Coronary artery (tissue), 2 donors: ENCODE results near the gene CETP.
"Not testable (repeated sequence)": the region's sequence is repeated elsewhere in the genome, so short reads cannot be mapped to it uniquely, and the experiment has no call there.

Source experiments
- DNase-seq: peaks from one replicate; pipeline ENCODE4 v3.0.0-alpha.2; 2017; ENCODE audit warnings: low spot score
- H3K27ac ChIP-seq, 2 donors: fragments of 200-600 bp; sonication (generic); one replicate each; pipeline ENCODE4 v1.5.1; 2016 to 2019
- H3K4me3 ChIP-seq: fragments of 200-600 bp; sonication (generic); 2 replicates; pipeline ENCODE4 v1.5.1; 2016; ENCODE audit warnings: mild to moderate bottlenecking, moderate library complexity
- TF ChIP-seq, protein P1 (sequence below): fragments of 200-600 bp; sonication (generic); IDR thresholded peaks from one replicate; pipeline ENCODE4 v1.5.1; 2019; ENCODE audit warnings: antibody characterized with exemption

CETP gene

DNA sequence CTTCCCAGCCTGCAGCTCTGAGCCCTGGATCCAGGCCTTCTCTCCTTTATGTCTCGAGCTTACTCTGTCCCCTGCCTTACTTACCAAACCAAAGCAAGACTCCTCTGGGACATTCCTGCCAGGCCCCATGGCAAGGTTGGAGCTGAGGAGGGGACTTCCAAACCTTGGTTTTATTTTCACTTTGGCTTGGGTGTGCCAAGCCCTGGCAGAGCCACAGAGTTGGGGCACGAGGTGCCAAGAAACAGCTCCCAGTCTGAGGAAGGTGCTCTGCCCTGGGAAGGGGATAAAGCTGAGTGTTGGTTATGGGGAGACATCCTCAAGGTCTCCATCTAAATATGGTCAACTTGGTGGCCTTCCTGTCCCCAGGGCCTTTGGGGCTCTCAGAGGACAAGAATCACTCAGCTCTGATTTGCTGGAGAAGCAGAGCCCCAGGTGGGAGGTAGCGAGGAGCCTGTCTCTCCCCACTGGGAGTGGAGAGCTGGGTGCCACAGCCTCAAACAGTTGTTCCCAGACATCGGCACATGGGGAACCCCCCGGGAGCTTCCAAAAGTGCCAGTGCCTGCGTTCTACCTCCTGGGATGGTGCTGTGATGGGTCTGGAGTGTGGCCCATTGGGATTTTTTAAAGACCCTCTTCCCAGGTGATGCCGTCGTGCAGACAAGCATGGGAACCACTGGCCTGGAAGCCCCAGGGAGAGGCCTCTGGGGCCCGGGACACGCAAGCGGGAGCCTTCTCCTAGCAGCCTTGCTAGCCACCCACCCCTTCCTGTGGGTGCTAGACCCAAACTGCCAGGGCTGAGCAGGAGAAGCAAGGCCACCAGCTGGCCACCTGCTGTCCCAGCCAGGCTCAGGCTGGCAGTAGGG lies 37.9 kb downstream of the CETP start:
- Histone ChIP-seq H3K27ac (peak overlapping the region; percentile 78 to 87), H3K4me3 (no peak overlapping the region)
- TF ChIP-seq, protein P1, sequence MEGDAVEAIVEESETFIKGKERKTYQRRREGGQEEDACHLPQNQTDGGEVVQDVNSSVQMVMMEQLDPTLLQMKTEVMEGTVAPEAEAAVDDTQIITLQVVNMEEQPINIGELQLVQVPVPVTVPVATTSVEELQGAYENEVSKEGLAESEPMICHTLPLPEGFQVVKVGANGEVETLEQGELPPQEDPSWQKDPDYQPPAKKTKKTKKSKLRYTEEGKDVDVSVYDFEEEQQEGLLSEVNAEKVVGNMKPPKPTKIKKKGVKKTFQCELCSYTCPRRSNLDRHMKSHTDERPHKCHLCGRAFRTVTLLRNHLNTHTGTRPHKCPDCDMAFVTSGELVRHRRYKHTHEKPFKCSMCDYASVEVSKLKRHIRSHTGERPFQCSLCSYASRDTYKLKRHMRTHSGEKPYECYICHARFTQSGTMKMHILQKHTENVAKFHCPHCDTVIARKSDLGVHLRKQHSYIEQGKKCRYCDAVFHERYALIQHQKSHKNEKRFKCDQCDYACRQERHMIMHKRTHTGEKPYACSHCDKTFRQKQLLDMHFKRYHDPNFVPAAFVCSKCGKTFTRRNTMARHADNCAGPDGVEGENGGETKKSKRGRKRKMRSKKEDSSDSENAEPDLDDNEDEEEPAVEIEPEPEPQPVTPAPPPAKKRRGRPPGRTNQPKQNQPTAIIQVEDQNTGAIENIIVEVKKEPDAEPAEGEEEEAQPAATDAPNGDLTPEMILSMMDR: no peak
- DNase-seq: no peak

DNA sequence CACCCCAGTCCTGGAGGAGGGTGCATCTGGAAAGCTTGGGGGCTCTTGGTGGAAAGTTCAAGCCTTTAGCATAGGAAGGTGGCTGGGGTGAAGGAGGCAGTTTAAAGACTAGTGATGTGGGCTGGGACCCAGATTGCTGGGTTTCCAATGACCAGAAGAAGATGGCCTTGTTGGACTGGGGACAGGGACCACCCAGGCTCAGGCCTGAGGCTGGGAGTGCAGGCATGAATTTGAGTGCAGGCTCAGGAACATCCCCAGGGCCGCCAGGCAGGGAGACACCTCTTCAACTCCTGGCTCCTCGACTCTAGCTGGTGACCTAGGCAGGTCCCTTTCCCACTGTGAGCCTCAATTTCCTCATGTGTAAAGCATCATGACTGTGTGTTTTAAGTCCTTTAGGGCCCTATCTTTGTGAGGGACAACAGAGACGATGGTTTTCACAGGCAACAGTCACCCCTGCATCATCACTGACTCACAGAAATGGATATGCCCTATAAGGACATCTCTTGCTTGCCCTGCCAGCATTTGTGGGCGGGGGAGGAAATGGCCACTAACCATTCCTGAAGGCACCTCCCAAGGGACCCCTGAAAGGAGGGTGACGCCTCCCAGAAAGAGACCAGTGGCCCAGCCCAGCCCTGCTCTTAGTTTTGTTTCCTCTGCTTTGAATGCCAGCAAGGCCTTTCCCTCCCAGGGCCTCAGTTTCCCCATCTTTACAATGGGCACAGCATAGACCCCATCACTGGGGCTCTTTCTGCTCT lies 38.7 kb downstream of the CETP start:
- Histone ChIP-seq H3K4me3 (no peak overlapping the region), H3K27ac (peak overlapping the region; percentile 78 to 87)
- DNase-seq: peak; percentile 87
- TF ChIP-seq, protein P1: no peak

DNA sequence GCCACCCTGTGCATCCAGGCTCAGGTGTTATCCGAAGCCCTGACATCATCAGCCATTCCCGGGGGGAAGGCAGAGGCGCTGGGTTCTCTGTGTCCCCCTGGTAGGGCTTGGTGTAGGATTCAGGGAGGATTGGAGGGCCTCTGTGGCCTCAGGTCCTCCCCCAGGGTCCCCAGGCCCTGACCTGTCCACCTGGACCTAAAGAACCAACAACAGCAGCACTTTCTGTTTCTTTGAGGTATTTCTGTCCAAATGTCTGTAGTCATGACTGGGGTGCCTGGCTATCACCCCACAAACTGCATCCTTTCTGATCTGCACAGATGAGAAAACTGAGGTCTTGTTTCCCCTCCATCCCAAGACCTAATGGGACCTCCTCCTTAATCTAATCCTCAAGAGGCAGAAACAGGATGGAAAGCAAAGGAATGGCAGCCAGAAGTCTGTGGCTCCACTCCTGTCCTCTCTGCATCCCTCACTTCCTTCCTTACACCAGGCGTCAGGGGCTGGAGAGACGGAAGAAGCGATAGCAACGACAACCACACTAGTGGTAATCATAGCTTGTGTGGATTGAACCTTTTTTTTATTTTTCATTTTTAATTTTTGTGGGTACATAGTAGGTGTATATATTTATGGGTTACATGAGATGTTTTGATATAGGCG lies 39.4 kb downstream of the CETP start:
- H3K27ac ChIP-seq: peak overlapping the region; percentile 78 to 87
- H3K4me3 ChIP-seq: no peak overlapping the region
- TF ChIP-seq, protein P1: no peak
- DNase-seq: no peak

DNA sequence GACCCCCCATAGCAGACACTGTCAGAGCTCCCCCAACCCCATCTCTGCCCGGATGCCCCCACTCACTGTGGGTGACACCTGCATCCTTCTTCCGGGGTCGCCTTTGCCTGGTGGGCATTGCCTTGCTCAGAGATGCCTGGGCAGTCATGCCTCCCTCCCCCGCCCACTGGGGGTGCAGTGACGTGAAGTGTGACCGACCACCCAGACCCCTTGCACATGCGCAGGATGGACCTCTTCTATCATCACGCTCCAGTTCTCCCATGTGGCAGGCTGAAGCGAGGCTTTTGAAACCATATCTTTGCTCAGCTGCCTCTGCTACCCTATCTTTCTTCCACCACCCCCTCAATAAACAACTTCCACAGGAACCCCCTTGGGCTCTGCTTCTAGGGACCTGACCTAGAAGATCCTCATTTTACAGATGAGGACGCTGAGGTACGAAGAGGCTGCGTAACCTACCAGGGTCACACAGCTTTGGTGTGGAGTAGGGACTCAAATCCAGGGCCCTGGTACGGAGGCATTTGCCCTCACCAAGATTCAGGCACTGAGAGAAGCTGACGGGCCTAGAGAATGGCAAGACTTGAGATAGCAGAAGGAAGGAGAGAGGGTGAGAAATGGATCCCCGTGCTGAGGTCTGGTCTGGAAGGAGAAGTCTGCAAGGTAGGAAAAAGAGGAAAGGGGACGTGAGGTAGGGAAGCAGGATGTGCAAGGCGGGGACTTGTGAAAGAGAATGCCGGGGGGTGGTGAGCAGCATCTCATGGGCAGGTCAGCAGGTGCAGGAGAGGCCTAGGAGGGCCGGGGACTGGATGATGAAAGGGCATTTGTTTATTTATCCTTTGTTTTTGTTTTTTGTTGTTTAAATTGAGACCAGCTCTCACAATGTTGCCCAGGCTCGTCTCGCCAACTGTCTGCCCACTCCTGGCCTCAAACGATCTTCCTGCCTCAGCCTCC lies 42.0 kb downstream of the CETP start:
- Histone ChIP-seq H3K27ac (no peak overlapping the region), H3K4me3 (no peak overlapping the region)
- no peak for DNase-seq
- TF ChIP-seq, protein P1: no peak

DNA sequence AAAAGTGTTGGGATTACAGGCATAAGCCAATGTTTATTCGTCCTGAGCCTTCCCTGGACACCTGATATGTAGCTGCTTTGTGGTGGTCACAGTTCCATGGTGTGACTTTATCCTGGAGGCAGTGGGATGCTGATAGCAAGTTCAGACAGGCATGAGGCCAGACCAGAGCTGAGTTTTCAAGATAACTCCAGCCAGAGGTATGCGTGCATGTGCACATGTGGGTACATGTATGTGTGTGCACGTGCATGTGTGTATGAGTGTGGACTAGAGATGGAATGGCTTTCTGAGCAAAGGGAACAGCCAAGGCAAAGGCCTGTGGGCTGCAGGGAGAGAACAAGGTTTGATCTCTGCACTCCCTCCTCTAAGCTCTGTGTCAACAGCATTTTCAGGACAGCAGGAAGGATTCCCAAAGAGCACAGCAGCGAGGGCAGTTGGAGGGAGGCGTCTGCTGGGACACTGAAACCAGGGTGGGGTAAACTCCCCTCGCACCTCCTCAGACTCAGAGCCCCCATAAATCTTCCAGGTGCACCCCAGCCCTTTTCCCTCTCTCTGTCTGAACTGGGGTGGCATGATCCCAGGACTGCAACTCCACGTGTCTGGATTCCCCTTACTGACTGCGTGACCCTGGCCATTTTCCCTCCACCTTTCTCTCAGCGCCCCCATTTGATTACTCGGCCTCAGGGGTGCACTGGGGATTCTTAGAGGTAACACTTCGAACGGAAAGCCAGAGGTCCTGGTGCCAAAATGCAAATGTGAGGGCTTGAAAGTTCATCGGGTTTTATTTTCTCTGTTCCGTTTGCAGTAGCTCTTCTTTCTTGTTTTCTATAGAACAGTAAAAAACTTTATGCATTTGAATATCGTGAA lies 42.9 kb downstream of the CETP start:
- TF ChIP-seq, protein P1: no peak
- Histone ChIP-seq H3K27ac (no peak overlapping the region), H3K4me3 (no peak overlapping the region)
- no peak for DNase-seq

DNA sequence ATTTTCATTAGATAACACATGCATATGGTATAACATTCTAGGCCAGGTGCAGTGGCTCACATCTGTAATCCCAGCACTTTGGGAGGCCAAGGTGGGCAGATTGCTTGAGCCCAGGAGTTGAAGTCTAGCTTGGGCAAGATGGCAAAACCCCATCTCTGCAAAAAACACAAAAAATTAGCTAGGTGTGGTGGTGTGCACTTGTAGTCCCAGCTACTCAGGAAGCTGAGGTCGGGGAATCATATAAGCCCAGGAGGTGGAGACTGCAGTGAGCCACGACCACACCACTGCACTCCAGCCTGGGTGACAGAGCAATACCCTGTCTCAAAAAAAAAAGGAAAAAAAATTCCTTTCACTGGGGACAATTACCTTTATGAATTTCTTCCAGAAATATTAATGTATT lies 43.8 kb downstream of the CETP start:
- H3K4me3 ChIP-seq, H3K27ac ChIP-seq, DNase-seq: not testable (repeated sequence)
